BLaER1 (cell line): ENCODE results near the gene POGZ.
A peak's percentile ranks its signal among the peaks of the same experiment; 100 is the strongest.

ENCODE experiments used
- H3K27ac ChIP-seq: shearing (Covaris generic); formaldehyde crosslinking; 2 replicates; pipeline ENCODE4 v1.8.1; 2022
- H3K27me3 ChIP-seq: shearing (Covaris generic); formaldehyde crosslinking; 2 replicates; pipeline ENCODE4 v1.8.1; 2022
- H3K36me3 ChIP-seq: shearing (Covaris generic); formaldehyde crosslinking; 2 replicates; pipeline ENCODE4 v1.8.1; 2022
- H3K4me1 ChIP-seq: shearing (Covaris generic); formaldehyde crosslinking; 2 replicates; pipeline ENCODE4 v1.8.1; 2022
- H3K4me2 ChIP-seq: shearing (Covaris generic); formaldehyde crosslinking; 2 replicates; pipeline ENCODE4 v1.8.1; 2022
- H3K4me3 ChIP-seq: shearing (Covaris generic); formaldehyde crosslinking; 2 replicates; pipeline ENCODE4 v1.8.1; 2022
- H3K9ac ChIP-seq: shearing (Covaris generic); formaldehyde crosslinking; 2 replicates; pipeline ENCODE4 v1.8.1; 2022
- H3K9me3 ChIP-seq: shearing (Covaris generic); formaldehyde crosslinking; 2 replicates; pipeline ENCODE4 v1.8.1; 2022
- H4K20me1 ChIP-seq: shearing (Covaris generic); formaldehyde crosslinking; 2 replicates; pipeline ENCODE4 v1.8.1; 2022
- Cebpa-rat ChIP-seq: shearing (Covaris generic); IDR thresholded peaks from 2 replicates; pipeline ENCODE4 v1.8.1; 2022

The POGZ gene

DNA sequence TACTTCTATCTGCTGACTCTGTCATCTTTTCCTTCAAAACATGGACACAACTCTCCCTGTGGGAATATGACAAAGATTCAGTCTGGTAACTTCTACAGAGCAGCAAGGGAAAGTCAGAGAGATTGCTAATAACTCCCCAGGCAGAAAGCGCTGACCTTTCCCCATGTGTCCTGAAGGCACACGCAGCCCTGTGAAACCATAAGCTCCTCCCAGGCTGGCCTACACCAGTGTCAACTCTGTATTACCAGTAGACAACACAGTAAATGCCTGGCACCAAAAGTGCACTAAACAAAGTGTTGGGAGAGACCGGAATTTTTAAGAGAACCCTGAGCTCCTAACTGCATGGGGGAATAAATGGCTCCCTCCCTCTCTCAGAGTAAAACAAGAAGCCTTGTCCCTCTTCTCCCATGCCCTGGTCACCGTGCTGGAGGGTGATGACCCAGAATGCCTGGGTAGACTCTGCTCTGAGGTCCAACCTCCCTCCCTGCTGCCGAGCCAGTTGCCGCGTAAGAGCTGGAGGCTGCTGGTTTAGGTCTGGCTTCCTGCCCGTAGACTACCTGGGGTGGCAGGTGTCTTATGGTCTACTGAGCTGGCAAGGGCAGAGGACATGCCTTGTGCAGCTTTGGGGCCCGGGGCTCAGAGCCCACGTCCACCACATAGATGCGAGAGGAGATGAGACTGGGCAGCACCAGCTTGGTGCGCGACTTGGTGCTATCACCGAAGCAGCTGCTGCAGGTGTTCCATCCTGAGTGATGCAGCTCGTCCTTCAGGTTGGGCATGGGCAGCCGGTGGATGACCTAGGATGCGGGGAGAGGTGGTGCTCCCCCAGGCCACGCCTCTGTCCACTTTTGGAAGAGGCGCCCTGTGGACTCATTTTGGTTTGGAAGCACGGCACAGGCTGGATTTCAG lies 90.6 kb downstream of the POGZ start:
- H3K36me3 ChIP-seq, result no peaks in the 10 kb centered on the region
- H3K4me3 ChIP-seq, result no peak overlapping the region
- no peaks in the 10 kb centered on the region for H4K20me1 ChIP-seq
- H3K9ac ChIP-seq, result no peak overlapping the region
- TF ChIP-seq Cebpa-rat, result no peak
- peaks cover 24% of the 10 kb centered on the region for H3K4me1 ChIP-seq
- H3K27me3 ChIP-seq, result no peaks in the 10 kb centered on the region
- peaks cover 8% of the 10 kb centered on the region for H3K9me3 ChIP-seq
- H3K4me2 ChIP-seq, result no peak overlapping the region
- 0 out of 2 replicates have a peak overlapping the region, but pooled peaks have one; percentile 76 for H3K27ac ChIP-seq

DNA sequence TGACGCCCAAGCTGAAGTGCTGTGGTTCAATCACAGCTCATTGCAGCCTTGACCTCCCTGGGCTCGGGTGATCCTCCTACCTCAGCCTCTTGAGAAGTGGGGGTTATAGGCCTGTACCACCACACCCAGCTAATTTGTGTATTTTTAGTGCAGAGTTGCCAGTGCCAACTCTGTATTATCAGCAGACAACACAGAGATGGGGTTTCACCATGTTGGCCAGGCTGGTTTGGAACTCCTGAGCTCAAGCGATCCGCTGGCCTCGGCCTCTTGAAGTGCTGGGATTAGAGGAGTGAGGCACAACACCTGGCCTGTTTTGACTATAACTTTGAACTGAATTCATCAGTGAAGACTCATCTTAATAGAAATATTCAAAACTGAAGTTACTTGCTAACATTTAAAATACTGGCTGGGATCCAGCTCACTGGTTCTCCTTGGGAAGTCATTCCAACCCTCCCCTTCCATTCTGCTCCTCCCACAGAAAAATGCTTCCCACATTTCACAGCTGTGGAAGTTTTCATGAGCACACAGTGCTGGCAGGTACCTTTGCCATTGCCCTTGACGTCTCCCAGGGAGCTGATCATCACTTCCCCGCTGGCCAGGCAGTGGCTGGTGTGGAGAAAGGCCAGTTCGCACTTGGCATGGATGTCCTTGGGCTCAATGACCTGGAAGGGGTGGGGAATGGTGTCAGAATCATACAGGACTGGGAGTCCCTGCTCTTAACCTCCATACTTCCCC lies 91.5 kb downstream of the POGZ start:
- Histone ChIP-seq H4K20me1 (no peaks in the 10 kb centered on the region), H3K9me3 (peaks cover 16% of the 10 kb centered on the region), H3K4me3 (no peak overlapping the region), H3K4me1 (peaks cover 22% of the 10 kb centered on the region), H3K9ac (no peak overlapping the region), H3K36me3 (peaks cover 1% of the 10 kb centered on the region; the same call in 1 of the 2 replicates), H3K27ac (no peak overlapping the region), H3K4me2 (no peak overlapping the region), H3K27me3 (no peaks in the 10 kb centered on the region)
- TF ChIP-seq Cebpa-rat, result no peak

DNA sequence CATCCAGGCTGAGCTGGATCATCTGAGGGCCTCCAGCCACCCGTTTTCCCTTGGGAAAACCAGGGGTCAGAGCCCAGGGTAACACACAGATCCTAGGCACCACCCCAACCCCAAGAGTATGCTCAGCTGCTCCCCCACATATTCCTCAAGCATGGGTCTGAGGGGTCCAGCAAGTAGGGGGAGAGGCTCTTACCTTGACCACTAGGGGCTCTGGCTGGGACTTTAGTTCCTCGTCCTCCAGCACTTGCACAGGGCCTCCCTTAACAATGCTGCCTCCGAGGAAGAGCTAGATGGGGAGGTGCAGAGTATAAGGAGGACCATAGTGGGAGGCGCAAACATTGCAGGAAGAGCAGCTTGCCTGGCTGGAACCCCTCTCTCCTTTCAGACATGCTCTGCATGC lies 94.3 kb downstream of the POGZ start:
- Histone ChIP-seq H3K4me1 (peaks cover 11% of the 10 kb centered on the region), H3K9me3 (peaks cover 38% of the 10 kb centered on the region), H3K36me3 (peaks cover 11% of the 10 kb centered on the region; the same call in 1 of the 2 replicates), H3K4me3 (no peak overlapping the region), H3K4me2 (no peak overlapping the region), H4K20me1 (no peaks in the 10 kb centered on the region), H3K9ac (no peak overlapping the region), H3K27me3 (no peaks in the 10 kb centered on the region), H3K27ac (no peak overlapping the region)
- no peak for TF ChIP-seq Cebpa-rat

DNA sequence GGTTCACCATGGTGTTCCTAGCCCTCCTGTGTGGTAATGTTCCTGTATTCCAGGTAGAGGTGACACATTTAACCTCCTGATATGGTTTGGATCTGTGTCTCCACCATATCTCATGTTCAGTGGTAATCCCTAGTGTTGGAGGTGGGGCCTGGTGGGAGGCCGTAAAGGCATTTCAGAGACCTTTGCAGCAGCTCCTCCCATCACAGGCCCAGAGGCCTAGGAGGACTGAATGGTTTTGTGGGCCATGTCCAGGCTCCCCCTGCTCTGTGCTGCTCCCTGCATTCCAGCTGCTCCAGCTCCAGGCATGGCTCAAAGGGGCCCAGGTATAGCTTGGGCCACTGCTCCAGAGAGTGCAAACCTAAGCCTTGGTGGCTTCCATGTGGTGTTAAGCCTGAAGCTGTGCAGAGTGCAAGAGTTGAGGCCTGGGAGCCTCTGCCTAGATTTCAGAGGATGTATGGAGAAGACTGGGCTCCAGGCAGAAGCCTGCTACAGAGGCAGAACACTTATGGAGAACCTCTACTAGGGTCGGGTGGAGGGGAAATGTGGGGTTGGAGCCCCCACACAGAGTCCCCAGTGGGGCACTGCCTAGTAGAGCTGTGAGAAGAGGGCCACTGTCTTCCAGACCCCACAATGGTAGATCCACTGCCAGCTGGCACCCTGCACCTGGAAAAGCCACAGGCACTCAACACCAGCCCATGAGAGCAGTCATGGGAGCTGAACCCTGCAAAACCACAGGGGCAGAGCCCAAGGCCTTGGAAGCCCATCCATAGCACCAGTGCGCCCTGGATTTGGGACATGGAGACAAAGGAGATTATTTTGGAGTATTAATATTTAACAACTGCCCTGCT lies 96.8 kb downstream of the POGZ start:
- H3K27me3 ChIP-seq, result no peaks in the 10 kb centered on the region
- TF ChIP-seq Cebpa-rat, result no peak
- peaks cover 11% of the 10 kb centered on the region; the same call in 1 of the 2 replicates for H3K36me3 ChIP-seq
- no peak overlapping the region for H3K9ac ChIP-seq
- H4K20me1 ChIP-seq, result no peaks in the 10 kb centered on the region
- H3K9me3 ChIP-seq, result peaks cover 38% of the 10 kb centered on the region
- no peaks in the 10 kb centered on the region for H3K4me1 ChIP-seq
- H3K4me3 ChIP-seq, result 0 out of 2 replicates have a peak overlapping the region, but pooled peaks have one; percentile 25
- no peak overlapping the region for H3K4me2 ChIP-seq
- H3K27ac ChIP-seq, result no peak overlapping the region

DNA sequence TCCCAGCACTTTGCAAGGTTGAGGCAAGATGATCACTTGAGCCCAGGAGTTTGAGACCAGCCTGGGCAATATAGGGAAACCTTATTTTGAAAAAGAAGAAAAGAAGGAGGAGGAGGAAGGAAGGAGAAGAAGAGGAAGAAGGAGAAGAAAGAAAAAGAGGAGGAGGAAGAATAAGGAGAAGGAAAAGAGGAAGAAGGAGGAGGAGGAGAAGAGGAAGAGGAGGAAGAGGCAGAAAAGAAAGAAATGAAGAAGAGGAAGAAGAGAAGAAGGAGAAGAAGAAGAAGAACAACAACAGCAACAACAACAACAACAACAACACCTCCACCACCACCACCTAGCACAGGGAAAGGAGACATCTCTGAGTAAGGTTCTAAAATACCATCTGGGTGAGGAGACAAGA lies 97.4 kb downstream of the POGZ start:
- Histone ChIP-seq H3K27me3 (no peaks in the 10 kb centered on the region), H3K36me3 (peaks cover 11% of the 10 kb centered on the region; the same call in 1 of the 2 replicates), H3K27ac (no peak overlapping the region), H3K4me3 (no peak overlapping the region), H3K9me3 (peaks cover 38% of the 10 kb centered on the region), H3K4me1 (no peaks in the 10 kb centered on the region), H3K4me2 (no peak overlapping the region), H4K20me1 (no peaks in the 10 kb centered on the region), H3K9ac (no peak overlapping the region)
- no peak for TF ChIP-seq Cebpa-rat

DNA sequence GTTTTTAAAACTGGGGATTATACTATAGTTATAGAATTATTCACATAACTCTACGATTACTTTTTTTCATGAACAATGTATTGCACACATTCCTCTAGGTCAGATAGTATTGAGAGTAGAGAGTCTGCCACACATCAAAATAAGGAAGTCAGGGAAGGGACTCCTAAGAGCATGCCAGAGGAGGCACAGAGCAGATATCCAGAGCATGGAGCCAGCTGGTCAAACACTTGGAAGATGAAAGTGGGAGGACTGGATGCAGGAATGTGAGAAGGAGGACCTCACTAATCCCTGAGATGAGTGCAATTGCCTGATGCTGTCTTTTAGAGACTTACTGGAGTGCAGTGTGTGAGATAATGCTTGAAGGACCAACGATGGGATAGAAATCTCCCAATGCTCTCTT lies 102.6 kb downstream of the POGZ start:
- Histone ChIP-seq H3K4me2 (no peak overlapping the region), H3K9ac (no peak overlapping the region), H3K36me3 (peaks cover 7% of the 10 kb centered on the region; the same call in 1 of the 2 replicates), H3K4me3 (no peak overlapping the region), H3K27ac (no peak overlapping the region), H3K27me3 (no peaks in the 10 kb centered on the region), H4K20me1 (no peaks in the 10 kb centered on the region), H3K4me1 (0 out of 2 replicates have a peak, but pooled peaks cover 5% of the 10 kb centered on the region), H3K9me3 (peaks cover 27% of the 10 kb centered on the region)
- TF ChIP-seq Cebpa-rat, result no peak
